SU-DHL-6 (cell line): Measurements from ENCODE around the gene TRMT44.

Experiments used
- H2AFZ ChIP-seq: fragments of 200-600 bp; sonication (generic); 2 replicates; pipeline ENCODE4 v1.6.1; 2014; ENCODE audit warnings: low read depth, mild to moderate bottlenecking, moderate library complexity, mixed read lengths, antibody characterized with exemption, low read length; ENCODE audit not compliant: severe bottlenecking
- H3F3A ChIP-seq: fragments of 200-600 bp; shearing (Covaris generic); 2 replicates; pipeline ENCODE4 v1.6.0; 2016; ENCODE audit warnings: antibody characterized with exemption, mild to moderate bottlenecking; ENCODE audit not compliant: insufficient read depth
- H3K27ac ChIP-seq: fragments of 200-600 bp; sonication (generic); 2 replicates; pipeline ENCODE4 v1.5.1; 2016; ENCODE audit warnings: low read depth, mild to moderate bottlenecking, low read length, moderate library complexity, mixed read lengths
- H3K27me3 ChIP-seq: fragments of 200-600 bp; sonication (generic), shearing (Covaris generic); 2 replicates; pipeline ENCODE4 v1.6.0; 2014; ENCODE audit warnings: mild to moderate bottlenecking, low read length
- H3K36me3 ChIP-seq: fragments of 200-600 bp; sonication (generic); 2 replicates; pipeline ENCODE4 v1.6.1; 2014; ENCODE audit warnings: mild to moderate bottlenecking, low read length, mixed read lengths
- H3K4me2 ChIP-seq: fragments of 300-600, 200-600 bp; shearing (Covaris generic), sonication (generic); 2 replicates; pipeline ENCODE4 v1.6.0; 2014; ENCODE audit warnings: low read length, low read depth, mild to moderate bottlenecking; ENCODE audit not compliant: poor library complexity, severe bottlenecking
- H3K4me3 ChIP-seq: fragments of 200-600 bp; sonication (generic); 2 replicates; pipeline ENCODE4 v1.5.1; 2014; ENCODE audit warnings: antibody characterized with exemption, low read length, mild to moderate bottlenecking, mixed read lengths; ENCODE audit not compliant: insufficient read depth, poor library complexity, severe bottlenecking
- H3K79me2 ChIP-seq: fragments of 200-600 bp; sonication (generic); 2 replicates; pipeline ENCODE4 v1.6.1; 2014; ENCODE audit warnings: mild to moderate bottlenecking, low read length, moderate library complexity; ENCODE audit not compliant: insufficient read depth
- H3K9ac ChIP-seq: fragments of 200-600 bp; sonication (generic); 2 replicates; pipeline ENCODE4 v1.7.0; 2014; ENCODE audit warnings: mild to moderate bottlenecking, low read length
- H3K9me2 ChIP-seq: fragments of 200-600 bp; sonication (generic); replicated peaks from 2 replicates; pipeline ENCODE4 v1.6.1; 2014; ENCODE audit warnings: low read length; ENCODE audit not compliant: insufficient read depth
- H3K9me3 ChIP-seq: fragments of 200-600 bp; sonication (generic); 2 replicates; pipeline ENCODE4 v1.6.1; 2014; ENCODE audit warnings: low read length, mixed read lengths; ENCODE audit not compliant: insufficient read depth
- H4K20me1 ChIP-seq: fragments of 200-600 bp; sonication (generic); 2 replicates; pipeline ENCODE4 v1.6.1; 2014; ENCODE audit warnings: low read depth, mild to moderate bottlenecking, antibody characterized with exemption, low read length, moderate library complexity, mixed read lengths
- EZH2phosphoT487 ChIP-seq: fragments of 200-600 bp; sonication (generic), shearing (Covaris generic); conservative IDR thresholded peaks from 2 replicates; pipeline ENCODE4 v1.6.1; 2018; ENCODE audit warnings: mild to moderate bottlenecking, antibody characterized with exemption, low read length, moderate library complexity, mixed read lengths
- TF ChIP-seq, protein P1 (sequence below): fragments of 200-600 bp; sonication (generic); IDR thresholded peaks from one replicate; pipeline ENCODE4 v1.5.1; 2017; ENCODE audit warnings: antibody characterized with exemption, mild to moderate bottlenecking, low read length, moderate library complexity; ENCODE audit not compliant: insufficient read depth, poor library complexity, severe bottlenecking

Gene TRMT44, protein sequence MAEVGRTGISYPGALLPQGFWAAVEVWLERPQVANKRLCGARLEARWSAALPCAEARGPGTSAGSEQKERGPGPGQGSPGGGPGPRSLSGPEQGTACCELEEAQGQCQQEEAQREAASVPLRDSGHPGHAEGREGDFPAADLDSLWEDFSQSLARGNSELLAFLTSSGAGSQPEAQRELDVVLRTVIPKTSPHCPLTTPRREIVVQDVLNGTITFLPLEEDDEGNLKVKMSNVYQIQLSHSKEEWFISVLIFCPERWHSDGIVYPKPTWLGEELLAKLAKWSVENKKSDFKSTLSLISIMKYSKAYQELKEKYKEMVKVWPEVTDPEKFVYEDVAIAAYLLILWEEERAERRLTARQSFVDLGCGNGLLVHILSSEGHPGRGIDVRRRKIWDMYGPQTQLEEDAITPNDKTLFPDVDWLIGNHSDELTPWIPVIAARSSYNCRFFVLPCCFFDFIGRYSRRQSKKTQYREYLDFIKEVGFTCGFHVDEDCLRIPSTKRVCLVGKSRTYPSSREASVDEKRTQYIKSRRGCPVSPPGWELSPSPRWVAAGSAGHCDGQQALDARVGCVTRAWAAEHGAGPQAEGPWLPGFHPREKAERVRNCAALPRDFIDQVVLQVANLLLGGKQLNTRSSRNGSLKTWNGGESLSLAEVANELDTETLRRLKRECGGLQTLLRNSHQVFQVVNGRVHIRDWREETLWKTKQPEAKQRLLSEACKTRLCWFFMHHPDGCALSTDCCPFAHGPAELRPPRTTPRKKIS

DNA sequence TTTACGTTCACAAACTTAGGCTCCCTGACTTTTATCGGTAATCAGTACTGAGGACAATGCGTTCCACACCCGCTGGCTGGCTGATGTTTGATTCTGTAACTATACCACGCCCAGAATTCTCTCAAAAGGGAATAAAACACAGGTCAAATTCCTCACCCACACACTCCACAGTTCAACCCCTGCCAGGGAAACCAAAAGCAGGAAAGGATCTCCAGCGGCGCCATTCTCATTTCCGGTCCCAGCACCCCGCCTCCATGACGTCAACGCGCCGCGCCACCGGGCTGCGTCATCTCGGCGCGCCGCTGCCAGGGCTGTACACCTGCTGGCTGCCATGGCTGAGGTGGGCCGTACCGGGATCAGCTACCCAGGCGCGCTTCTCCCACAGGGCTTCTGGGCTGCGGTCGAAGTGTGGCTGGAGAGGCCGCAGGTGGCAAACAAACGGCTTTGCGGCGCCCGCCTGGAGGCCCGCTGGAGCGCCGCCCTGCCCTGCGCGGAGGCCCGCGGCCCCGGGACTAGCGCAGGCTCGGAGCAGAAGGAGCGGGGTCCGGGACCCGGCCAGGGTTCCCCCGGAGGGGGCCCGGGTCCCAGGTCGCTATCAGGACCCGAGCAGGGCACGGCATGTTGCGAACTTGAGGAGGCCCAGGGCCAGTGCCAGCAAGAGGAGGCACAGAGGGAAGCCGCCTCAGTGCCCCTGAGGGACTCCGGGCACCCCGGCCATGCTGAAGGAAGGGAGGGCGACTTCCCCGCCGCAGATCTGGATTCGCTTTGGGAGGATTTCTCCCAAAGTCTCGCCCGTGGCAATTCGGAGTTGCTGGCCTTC lies at the start of gene TRMT44, which contains the start of gene ACOX3:
TRMT44 (plus strand) TSS at position 286 of the 820 bp plus-strand sequence; CDS start at position 332, 46 bp downstream.
ACOX3 (minus strand) TSS at position 232 of the 820 bp plus-strand sequence. CDS start 24,202 bp downstream, outside the sequence.
- H3F3A ChIP-seq = peaks cover 5% of the 10 kb centered on the region; the same call in 1 of the 2 replicates
- H3K27me3 ChIP-seq = no peaks in the 10 kb centered on the region
- H3K27ac ChIP-seq = peak within 1 kb of the TSS; percentile 80
- H2AFZ ChIP-seq = peak within 1 kb of the TSS; percentile 93
- peak within 1 kb of the TSS; percentile 94 for H3K9ac ChIP-seq
- H4K20me1 ChIP-seq = no peaks in the 10 kb centered on the region
- no peak for TF ChIP-seq EZH2phosphoT487
- TF ChIP-seq, protein P1, sequence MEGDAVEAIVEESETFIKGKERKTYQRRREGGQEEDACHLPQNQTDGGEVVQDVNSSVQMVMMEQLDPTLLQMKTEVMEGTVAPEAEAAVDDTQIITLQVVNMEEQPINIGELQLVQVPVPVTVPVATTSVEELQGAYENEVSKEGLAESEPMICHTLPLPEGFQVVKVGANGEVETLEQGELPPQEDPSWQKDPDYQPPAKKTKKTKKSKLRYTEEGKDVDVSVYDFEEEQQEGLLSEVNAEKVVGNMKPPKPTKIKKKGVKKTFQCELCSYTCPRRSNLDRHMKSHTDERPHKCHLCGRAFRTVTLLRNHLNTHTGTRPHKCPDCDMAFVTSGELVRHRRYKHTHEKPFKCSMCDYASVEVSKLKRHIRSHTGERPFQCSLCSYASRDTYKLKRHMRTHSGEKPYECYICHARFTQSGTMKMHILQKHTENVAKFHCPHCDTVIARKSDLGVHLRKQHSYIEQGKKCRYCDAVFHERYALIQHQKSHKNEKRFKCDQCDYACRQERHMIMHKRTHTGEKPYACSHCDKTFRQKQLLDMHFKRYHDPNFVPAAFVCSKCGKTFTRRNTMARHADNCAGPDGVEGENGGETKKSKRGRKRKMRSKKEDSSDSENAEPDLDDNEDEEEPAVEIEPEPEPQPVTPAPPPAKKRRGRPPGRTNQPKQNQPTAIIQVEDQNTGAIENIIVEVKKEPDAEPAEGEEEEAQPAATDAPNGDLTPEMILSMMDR = no peak
- no peaks in the 10 kb centered on the region for H3K9me3 ChIP-seq
- H3K79me2 ChIP-seq = peaks cover 93% of the 10 kb centered on the region
- peak within 1 kb of the TSS; percentile 95 for H3K4me2 ChIP-seq
- H3K36me3 ChIP-seq = no peaks in the 10 kb centered on the region
- peak within 1 kb of the TSS; percentile 96 for H3K4me3 ChIP-seq
- no peaks in the 10 kb centered on the region for H3K9me2 ChIP-seq

DNA sequence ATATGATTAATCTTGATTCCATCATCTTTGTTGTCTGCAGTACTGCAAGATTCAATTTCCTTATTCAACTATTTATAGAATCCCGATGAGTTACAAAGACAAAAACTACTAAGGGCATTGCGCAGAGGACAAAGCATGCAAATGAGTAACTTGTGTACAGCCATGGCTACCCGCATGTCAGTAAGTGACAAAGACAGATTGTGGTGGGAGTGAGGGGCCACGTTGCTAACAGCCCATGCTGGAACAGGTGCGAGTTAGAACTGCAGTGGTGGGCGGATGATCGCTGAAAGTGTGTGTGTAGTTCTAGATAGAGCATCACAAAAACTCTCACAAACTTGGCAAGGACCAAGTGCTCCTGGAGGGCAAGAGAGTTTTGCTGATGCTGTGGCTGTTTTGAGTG lies 49.5 kb upstream of the TRMT44 start:
- H2AFZ ChIP-seq = no peak overlapping the region
- H4K20me1 ChIP-seq = no peaks in the 10 kb centered on the region
- H3K9ac ChIP-seq = no peak overlapping the region
- no peaks in the 10 kb centered on the region for H3K9me2 ChIP-seq
- H3K9me3 ChIP-seq = no peaks in the 10 kb centered on the region
- no peaks in the 10 kb centered on the region for H3K79me2 ChIP-seq
- no peak for TF ChIP-seq EZH2phosphoT487
- TF ChIP-seq, protein P1 = no peak
- H3K4me3 ChIP-seq = no peak overlapping the region
- no peaks in the 10 kb centered on the region for H3K36me3 ChIP-seq
- H3K27me3 ChIP-seq = no peaks in the 10 kb centered on the region
- H3K27ac ChIP-seq = peak overlapping the region; percentile 74
- peak overlapping the region; percentile 32 for H3K4me2 ChIP-seq
- no peaks in the 10 kb centered on the region; the same call in 1 of the 2 replicates for H3F3A ChIP-seq

DNA sequence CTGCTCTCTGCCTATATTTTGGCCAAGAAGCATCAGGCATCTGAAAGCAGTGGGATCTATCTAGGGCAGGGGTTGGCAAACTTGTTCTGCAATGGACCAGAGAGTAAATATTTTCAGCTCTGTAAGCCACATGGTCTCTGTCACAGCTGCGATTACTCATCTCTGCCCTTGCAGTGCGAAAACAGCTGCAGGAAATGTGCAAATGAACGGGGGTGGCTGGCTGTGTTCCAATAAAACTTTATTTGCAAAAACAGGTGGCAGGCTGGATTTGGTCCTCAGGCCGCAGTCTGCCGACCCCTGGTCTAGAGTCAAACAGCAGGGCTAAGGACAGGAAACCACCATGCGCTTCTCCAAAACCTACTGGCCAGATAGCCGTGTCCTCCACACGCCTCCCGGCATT lies 48.6 kb upstream of the TRMT44 start:
- TF ChIP-seq EZH2phosphoT487 = no peak
- TF ChIP-seq, protein P1 = no peak
- H3K9ac ChIP-seq = no peak overlapping the region

More for the DNA sequence above, 48.6 kb upstream of the TRMT44 start:
- Histone ChIP-seq H2AFZ (no peak overlapping the region), H3K4me3 (no peak overlapping the region), H3K9me3 (no peaks in the 10 kb centered on the region), H3K27ac (peak overlapping the region; percentile 74), H3K36me3 (no peaks in the 10 kb centered on the region), H3F3A (no peaks in the 10 kb centered on the region; the same call in 1 of the 2 replicates), H3K79me2 (no peaks in the 10 kb centered on the region), H4K20me1 (no peaks in the 10 kb centered on the region), H3K4me2 (peak overlapping the region; percentile 32), H3K27me3 (no peaks in the 10 kb centered on the region), H3K9me2 (no peaks in the 10 kb centered on the region)
